Left renal pelvis (tissue), 4 donors: ENCODE data around the gene TMEM52. TPM values are rescaled to one million over a fixed set of nuclear protein-coding genes. Genes with fewer than 3 reads are reported as not detected.

ENCODE experiments used
- DNase-seq, 4 donors: peaks; one replicate each; pipeline ENCODE4 v3.0.0-alpha.2; 2013; ENCODE audit warnings: low read depth in 4 of 4, low spot score in 3 of 4
- polyA plus RNA-seq, 4 donors: library from polyadenylated mRNA; unstranded; fragments of 120-200 nt; gene quantifications; one replicate each; pipeline ENCODE4 v1.2.1, GENCODE V29; 2013; ENCODE audit not compliant: insufficient read length in 4 of 4

TMEM52 gene
- polyA plus RNA-seq, 4 donors = 0.38 to 1.3 (median 1.1) TPM

GRCh38 chr1:1877865-1878436 is 41.1 kb downstream of the TMEM52 start:
- DNase-seq = no peak

DNA sequence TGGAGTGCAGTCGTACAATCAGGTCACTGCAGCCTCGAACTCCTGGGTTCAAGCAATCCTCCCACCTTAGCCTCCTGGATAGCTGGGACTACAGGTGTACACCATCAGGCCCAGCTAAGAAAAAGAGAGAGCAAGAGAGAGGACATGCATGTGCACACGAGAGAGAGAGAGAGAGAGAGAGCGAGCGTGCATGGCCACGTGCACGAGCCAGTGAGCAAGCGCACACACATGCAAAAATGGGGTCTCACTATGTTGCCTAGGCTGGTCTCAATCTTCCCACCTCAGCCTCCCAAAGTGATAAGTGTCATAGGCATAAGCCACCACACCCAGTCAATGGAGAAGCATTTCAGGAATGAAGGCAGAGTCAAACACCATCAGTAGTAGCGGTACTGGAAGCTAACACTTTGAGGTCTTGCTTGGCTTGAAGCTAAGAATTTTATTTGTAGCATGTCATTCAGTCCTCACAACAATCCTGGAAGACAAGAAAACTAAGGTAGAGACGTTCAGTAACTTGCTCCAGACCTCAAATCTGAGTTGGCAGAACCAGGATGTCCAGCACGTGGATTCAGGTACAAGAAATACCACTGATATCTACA is 42.6 kb downstream of the TMEM52 start:
- DNase-seq = no peak

- no peak for DNase-seq
Observed at GRCh38 chr1:1875932-1876331, 43.1 kb downstream of the TMEM52 start.

DNA sequence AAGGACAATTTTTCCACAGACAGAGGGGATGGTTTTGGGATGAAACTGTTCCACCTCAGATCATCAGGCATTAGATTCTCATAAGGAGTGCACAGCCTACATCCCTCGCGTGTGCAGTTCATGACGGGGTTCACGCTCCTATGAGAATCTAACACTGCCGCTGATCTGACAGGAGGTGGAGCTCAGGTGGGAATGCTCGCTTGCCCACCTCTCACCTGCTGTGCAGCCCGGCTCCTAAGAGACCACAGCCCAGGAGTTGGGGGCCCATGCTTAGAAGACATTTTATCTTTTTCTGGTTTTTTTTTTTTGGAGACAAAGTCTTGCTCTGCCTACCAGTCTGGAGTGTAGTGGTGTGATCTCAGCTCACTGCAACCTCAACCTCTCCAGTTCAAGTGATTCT is 44.2 kb downstream of the TMEM52 start:
- no peak for DNase-seq

DNA sequence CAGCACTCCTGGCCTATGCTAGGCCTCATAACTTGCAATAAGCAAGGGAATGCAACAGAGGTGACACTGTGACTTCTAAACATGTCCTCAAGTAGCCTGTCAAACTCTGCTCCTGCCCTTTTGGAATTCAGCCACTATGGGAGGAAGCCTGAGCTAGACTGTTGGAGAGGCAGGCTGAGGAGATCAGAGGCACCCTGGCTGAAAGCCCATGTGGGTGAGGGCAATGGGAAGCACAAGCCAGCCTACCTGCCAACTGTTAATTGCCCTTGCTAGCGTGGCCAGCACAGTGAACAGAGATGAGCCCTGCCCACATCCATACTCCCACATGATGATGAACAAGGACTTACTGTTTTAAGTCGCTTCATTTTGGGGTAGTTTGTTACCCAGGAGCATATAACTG is 45.9 kb downstream of the TMEM52 start:
- DNase-seq = no peak

DNA sequence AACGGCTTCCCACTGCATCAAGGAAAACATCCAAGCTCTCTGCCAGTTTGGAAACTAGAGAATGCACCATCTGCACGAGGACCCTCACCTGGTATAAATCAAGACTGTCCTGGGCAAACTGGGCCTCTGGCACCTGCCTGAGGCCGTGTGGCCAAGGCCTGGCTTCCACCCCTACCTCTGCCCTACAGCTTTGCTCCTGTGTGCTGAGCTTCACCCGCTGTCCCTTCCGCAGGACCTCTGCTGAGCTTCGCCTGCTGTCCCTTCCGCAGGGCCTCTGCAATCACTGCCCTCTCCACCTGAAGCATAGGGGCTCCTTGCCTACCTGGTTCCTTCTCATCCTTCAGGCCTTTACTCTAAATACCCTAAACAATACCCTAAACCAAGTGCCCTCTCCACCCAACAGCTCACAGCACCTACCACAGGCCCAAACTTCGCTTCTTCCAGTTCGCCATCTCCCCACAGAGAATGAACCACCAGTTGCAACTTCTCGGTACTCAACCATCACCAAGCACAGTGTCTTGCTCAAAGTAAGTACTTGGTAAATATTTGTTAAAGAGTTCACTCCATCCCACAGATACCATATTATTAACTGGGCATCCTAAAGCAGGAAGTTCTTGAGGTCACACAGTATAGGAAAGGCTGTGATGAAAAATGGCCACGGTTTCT is 46.6 kb downstream of the TMEM52 start:
- DNase-seq = no peak

DNA sequence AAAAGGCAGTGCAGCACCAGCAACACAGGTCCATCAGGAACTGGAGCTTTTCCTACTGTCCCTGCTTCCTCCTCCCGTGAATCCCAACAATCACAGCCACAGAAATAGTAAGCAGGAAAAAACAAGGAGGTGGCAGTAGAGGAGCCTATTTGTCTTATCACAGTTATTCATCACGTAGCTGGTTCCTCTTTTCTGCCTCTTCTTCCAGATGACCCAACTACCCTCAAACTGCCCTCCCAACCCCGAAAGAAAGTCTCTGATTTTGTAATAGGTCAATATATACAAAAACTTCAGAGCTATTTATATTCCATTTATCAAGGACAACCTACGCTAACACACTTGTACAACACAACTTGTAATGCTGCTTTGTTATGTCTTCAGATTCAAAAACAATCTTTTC is 49.6 kb downstream of the TMEM52 start:
- DNase-seq = no peak

Other genes with a start within 250 kb of the TMEM52 start
- 100 to 1,000 TPM in 1 of 4 donors, 10 to 100 TPM in 3; 65.5 to 107 (median 72.9) TPM for gene SLC35E2B, start 226.5 kb downstream of the TMEM52 start, polyA plus RNA-seq
- gene CDK11A, start 194.9 kb downstream of the TMEM52 start, polyA plus RNA-seq = 10 to 100 TPM; 26.1 to 42.0 (median 30.3) TPM
- gene NADK, start 140.8 kb downstream of the TMEM52 start, polyA plus RNA-seq = 10 to 100 TPM; 39.2 to 59.4 (median 44.3) TPM
- 100 to 1,000 TPM; 262 to 314 (median 273) TPM for gene GNB1, start 28.2 kb downstream of the TMEM52 start, polyA plus RNA-seq
- 1 to 10 TPM in 1 of 4 donors, under 1 TPM in 3; 0.18 to 1.2 (median 0.42) TPM for gene CALML6, start 4.0 kb downstream of the TMEM52 start, polyA plus RNA-seq
- 1 to 10 TPM in 1 of 4 donors, under 1 TPM in 3; 0.27 to 1.3 (median 0.59) TPM for gene CFAP74, start 84.5 kb upstream of the TMEM52 start, polyA plus RNA-seq
- gene GABRD, start 100.1 kb upstream of the TMEM52 start, polyA plus RNA-seq = 1 to 10 TPM in 2 of 4 donors, under 1 TPM in 2; 0.86 to 1.6 (median 1.1) TPM
- 10 to 100 TPM in 3 of 4 donors, 1 to 10 TPM in 1; 7.2 to 35.9 (median 32.7) TPM for gene PRKCZ, start 131.1 kb upstream of the TMEM52 start, polyA plus RNA-seq